SU-DHL-6 (cell line): ENCODE data around the gene TSHR.

ENCODE experiments used
- EZH2phosphoT487 ChIP-seq: fragments of 200-600 bp; sonication (generic), shearing (Covaris generic); conservative IDR thresholded peaks from 2 replicates; pipeline ENCODE4 v1.6.1; 2018; ENCODE audit warnings: mild to moderate bottlenecking, antibody characterized with exemption, low read length, moderate library complexity, mixed read lengths
- TF ChIP-seq, protein P1 (sequence below): fragments of 200-600 bp; sonication (generic); IDR thresholded peaks from one replicate; pipeline ENCODE4 v1.5.1; 2017; ENCODE audit warnings: antibody characterized with exemption, mild to moderate bottlenecking, low read length, moderate library complexity; ENCODE audit not compliant: insufficient read depth, poor library complexity, severe bottlenecking

DNA sequence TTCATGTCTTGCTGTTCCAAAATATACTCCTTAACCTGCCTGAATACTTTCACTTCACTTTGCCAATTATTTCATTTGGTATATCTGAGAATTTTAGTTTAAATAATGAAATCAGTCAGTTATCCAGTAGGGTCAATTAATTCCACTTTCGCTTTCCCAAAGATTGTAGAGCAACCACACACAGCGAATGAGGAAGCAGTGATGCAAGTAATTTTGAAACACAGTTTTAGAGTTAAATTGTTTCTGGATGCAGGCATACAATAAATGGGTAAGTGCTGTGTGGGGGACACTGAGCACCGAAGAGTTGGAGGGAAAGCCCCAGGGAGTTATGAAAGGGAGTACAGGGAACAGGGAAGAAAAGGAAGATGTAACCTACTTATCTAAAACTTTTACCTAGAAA, 62.8 kb downstream of the TSHR start:
- TF ChIP-seq, protein P1, sequence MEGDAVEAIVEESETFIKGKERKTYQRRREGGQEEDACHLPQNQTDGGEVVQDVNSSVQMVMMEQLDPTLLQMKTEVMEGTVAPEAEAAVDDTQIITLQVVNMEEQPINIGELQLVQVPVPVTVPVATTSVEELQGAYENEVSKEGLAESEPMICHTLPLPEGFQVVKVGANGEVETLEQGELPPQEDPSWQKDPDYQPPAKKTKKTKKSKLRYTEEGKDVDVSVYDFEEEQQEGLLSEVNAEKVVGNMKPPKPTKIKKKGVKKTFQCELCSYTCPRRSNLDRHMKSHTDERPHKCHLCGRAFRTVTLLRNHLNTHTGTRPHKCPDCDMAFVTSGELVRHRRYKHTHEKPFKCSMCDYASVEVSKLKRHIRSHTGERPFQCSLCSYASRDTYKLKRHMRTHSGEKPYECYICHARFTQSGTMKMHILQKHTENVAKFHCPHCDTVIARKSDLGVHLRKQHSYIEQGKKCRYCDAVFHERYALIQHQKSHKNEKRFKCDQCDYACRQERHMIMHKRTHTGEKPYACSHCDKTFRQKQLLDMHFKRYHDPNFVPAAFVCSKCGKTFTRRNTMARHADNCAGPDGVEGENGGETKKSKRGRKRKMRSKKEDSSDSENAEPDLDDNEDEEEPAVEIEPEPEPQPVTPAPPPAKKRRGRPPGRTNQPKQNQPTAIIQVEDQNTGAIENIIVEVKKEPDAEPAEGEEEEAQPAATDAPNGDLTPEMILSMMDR, result no peak
- no peak for TF ChIP-seq EZH2phosphoT487
